SU-DHL-6 (cell line): Measurements from ENCODE around the gene ARHGEF38.
A peak's percentile ranks its signal among the peaks of the same experiment; 100 is the strongest.

Experiments
- H2AFZ ChIP-seq: fragments of 200-600 bp; sonication (generic); 2 replicates; pipeline ENCODE4 v1.6.1; 2014; ENCODE audit warnings: low read depth, mild to moderate bottlenecking, moderate library complexity, mixed read lengths, antibody characterized with exemption, low read length; ENCODE audit not compliant: severe bottlenecking
- H3F3A ChIP-seq: fragments of 200-600 bp; shearing (Covaris generic); 2 replicates; pipeline ENCODE4 v1.6.0; 2016; ENCODE audit warnings: antibody characterized with exemption, mild to moderate bottlenecking; ENCODE audit not compliant: insufficient read depth
- H3K27ac ChIP-seq: fragments of 200-600 bp; sonication (generic); 2 replicates; pipeline ENCODE4 v1.5.1; 2016; ENCODE audit warnings: low read depth, mild to moderate bottlenecking, low read length, moderate library complexity, mixed read lengths
- H3K27me3 ChIP-seq: fragments of 200-600 bp; sonication (generic), shearing (Covaris generic); 2 replicates; pipeline ENCODE4 v1.6.0; 2014; ENCODE audit warnings: mild to moderate bottlenecking, low read length
- H3K36me3 ChIP-seq: fragments of 200-600 bp; sonication (generic); 2 replicates; pipeline ENCODE4 v1.6.1; 2014; ENCODE audit warnings: mild to moderate bottlenecking, low read length, mixed read lengths
- H3K4me2 ChIP-seq: fragments of 300-600, 200-600 bp; shearing (Covaris generic), sonication (generic); 2 replicates; pipeline ENCODE4 v1.6.0; 2014; ENCODE audit warnings: low read length, low read depth, mild to moderate bottlenecking; ENCODE audit not compliant: poor library complexity, severe bottlenecking
- H3K4me3 ChIP-seq: fragments of 200-600 bp; sonication (generic); 2 replicates; pipeline ENCODE4 v1.5.1; 2014; ENCODE audit warnings: antibody characterized with exemption, low read length, mild to moderate bottlenecking, mixed read lengths; ENCODE audit not compliant: insufficient read depth, poor library complexity, severe bottlenecking
- H3K79me2 ChIP-seq: fragments of 200-600 bp; sonication (generic); 2 replicates; pipeline ENCODE4 v1.6.1; 2014; ENCODE audit warnings: mild to moderate bottlenecking, low read length, moderate library complexity; ENCODE audit not compliant: insufficient read depth
- H3K9ac ChIP-seq: fragments of 200-600 bp; sonication (generic); 2 replicates; pipeline ENCODE4 v1.7.0; 2014; ENCODE audit warnings: mild to moderate bottlenecking, low read length
- H3K9me2 ChIP-seq: fragments of 200-600 bp; sonication (generic); replicated peaks from 2 replicates; pipeline ENCODE4 v1.6.1; 2014; ENCODE audit warnings: low read length; ENCODE audit not compliant: insufficient read depth
- H3K9me3 ChIP-seq: fragments of 200-600 bp; sonication (generic); 2 replicates; pipeline ENCODE4 v1.6.1; 2014; ENCODE audit warnings: low read length, mixed read lengths; ENCODE audit not compliant: insufficient read depth
- H4K20me1 ChIP-seq: fragments of 200-600 bp; sonication (generic); 2 replicates; pipeline ENCODE4 v1.6.1; 2014; ENCODE audit warnings: low read depth, mild to moderate bottlenecking, antibody characterized with exemption, low read length, moderate library complexity, mixed read lengths
- EZH2phosphoT487 ChIP-seq: fragments of 200-600 bp; sonication (generic), shearing (Covaris generic); conservative IDR thresholded peaks from 2 replicates; pipeline ENCODE4 v1.6.1; 2018; ENCODE audit warnings: mild to moderate bottlenecking, antibody characterized with exemption, low read length, moderate library complexity, mixed read lengths
- TF ChIP-seq, protein P1 (sequence below): fragments of 200-600 bp; sonication (generic); IDR thresholded peaks from one replicate; pipeline ENCODE4 v1.5.1; 2017; ENCODE audit warnings: antibody characterized with exemption, mild to moderate bottlenecking, low read length, moderate library complexity; ENCODE audit not compliant: insufficient read depth, poor library complexity, severe bottlenecking

ARHGEF38 gene

DNA sequence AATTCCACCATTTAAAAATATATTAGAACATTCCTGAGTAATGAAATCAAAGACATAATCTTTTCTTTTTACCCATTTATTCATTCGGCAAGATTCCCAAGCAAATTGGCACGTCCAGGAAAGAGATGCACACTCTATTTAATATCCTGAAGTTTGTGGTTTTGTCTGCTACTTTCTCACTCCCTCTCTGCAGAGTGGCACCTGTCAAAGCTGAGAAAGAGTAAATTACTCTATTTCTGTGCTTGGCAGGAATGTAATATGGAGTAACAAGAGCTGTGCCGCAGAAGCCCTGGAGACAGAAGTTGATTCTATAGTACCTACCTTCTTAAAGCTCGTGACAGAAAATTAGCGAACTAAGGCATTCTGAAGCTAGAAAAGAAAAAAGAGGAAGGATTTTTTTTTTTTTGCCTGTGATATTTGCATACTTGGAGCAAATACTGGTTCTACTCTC, 161.7 kb downstream of the ARHGEF38 start:
- H3K27me3 ChIP-seq = no peaks in the 10 kb centered on the region
- H4K20me1 ChIP-seq = no peaks in the 10 kb centered on the region
- no peaks in the 10 kb centered on the region for H3F3A ChIP-seq
- H3K79me2 ChIP-seq = peaks cover 15% of the 10 kb centered on the region
- no peak for TF ChIP-seq EZH2phosphoT487
- TF ChIP-seq, protein P1, sequence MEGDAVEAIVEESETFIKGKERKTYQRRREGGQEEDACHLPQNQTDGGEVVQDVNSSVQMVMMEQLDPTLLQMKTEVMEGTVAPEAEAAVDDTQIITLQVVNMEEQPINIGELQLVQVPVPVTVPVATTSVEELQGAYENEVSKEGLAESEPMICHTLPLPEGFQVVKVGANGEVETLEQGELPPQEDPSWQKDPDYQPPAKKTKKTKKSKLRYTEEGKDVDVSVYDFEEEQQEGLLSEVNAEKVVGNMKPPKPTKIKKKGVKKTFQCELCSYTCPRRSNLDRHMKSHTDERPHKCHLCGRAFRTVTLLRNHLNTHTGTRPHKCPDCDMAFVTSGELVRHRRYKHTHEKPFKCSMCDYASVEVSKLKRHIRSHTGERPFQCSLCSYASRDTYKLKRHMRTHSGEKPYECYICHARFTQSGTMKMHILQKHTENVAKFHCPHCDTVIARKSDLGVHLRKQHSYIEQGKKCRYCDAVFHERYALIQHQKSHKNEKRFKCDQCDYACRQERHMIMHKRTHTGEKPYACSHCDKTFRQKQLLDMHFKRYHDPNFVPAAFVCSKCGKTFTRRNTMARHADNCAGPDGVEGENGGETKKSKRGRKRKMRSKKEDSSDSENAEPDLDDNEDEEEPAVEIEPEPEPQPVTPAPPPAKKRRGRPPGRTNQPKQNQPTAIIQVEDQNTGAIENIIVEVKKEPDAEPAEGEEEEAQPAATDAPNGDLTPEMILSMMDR = no peak
- H3K9ac ChIP-seq = peak overlapping the region; percentile 35; the same call in 1 of the 2 replicates
- H3K9me2 ChIP-seq = no peaks in the 10 kb centered on the region
- peak overlapping the region; percentile 40; the same call in 1 of the 2 replicates for H3K27ac ChIP-seq
- peak overlapping the region; percentile 89 for H3K4me2 ChIP-seq
- H3K9me3 ChIP-seq = no peaks in the 10 kb centered on the region
- no peak overlapping the region for H2AFZ ChIP-seq
- peak overlapping the region; percentile 40 for H3K4me3 ChIP-seq
- H3K36me3 ChIP-seq = no peaks in the 10 kb centered on the region

DNA sequence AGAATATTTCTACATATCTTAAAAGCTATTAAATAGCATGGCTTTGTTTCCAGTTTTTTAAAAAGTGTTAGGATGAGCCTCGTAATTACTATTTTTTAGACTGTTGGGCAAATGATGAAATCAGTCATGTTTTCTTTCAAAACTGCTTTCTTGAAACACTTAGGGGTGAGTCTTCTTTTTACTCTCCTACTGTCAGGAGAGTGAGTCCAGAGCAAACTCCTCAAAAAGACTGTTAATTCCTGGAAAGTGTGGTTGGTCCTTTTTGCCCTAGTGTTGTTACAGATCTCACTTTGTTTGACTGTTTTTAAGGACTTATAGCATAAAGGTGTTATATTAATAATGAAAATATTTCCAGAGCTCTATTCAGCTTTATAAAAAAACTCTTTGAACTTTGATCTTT, 162.5 kb downstream of the ARHGEF38 start:
- Histone ChIP-seq H2AFZ (no peak overlapping the region), H3K9ac (0 out of 2 replicates have a peak overlapping the region, but pooled peaks have one; percentile 8), H4K20me1 (no peaks in the 10 kb centered on the region), H3K27ac (peak overlapping the region; percentile 48), H3K9me3 (no peaks in the 10 kb centered on the region), H3K4me3 (no peak overlapping the region), H3K27me3 (no peaks in the 10 kb centered on the region), H3K9me2 (no peaks in the 10 kb centered on the region), H3F3A (no peaks in the 10 kb centered on the region), H3K79me2 (0 out of 2 replicates have a peak, but pooled peaks cover 8% of the 10 kb centered on the region), H3K36me3 (no peaks in the 10 kb centered on the region), H3K4me2 (peak overlapping the region; percentile 89)
- TF ChIP-seq, protein P1 = no peak
- TF ChIP-seq EZH2phosphoT487 = no peak

DNA sequence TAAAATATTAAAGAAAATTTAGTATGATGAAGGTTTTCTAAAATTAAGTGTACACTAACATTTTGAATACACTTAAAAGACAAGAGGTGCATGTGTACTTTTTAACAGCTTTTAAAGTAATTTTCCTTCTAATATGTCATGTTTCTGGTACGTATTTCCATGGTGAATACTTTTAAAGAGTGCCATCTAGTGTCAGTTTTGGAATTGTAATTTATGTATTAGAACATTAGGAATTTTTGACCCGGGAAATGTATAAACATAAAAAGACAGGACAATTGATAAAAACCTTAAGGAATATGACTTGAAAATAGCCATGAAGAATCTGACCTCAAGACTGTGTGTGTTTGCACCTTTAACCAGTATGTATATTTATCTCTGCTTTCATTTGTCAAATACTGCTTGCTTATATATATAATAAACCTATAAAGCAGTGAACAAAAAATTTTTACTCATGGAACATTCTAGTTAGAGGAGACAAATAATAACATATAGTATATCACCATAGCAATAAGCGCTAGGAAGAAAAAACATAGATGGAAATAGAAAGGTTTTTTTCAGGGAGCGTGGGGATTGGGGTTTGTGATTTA, 163.4 kb downstream of the ARHGEF38 start:
- H2AFZ ChIP-seq = no peak overlapping the region
- H4K20me1 ChIP-seq = no peaks in the 10 kb centered on the region
- no peaks in the 10 kb centered on the region for H3K36me3 ChIP-seq
- H3K9me3 ChIP-seq = no peaks in the 10 kb centered on the region
- no peaks in the 10 kb centered on the region for H3F3A ChIP-seq
- TF ChIP-seq EZH2phosphoT487 = no peak
- TF ChIP-seq, protein P1 = no peak
- no peak overlapping the region for H3K27ac ChIP-seq
- no peaks in the 10 kb centered on the region for H3K9me2 ChIP-seq
- H3K9ac ChIP-seq = no peak overlapping the region
- H3K4me2 ChIP-seq = no peak overlapping the region
- no peak overlapping the region for H3K4me3 ChIP-seq
- H3K27me3 ChIP-seq = no peaks in the 10 kb centered on the region
- H3K79me2 ChIP-seq = 0 out of 2 replicates have a peak, but pooled peaks cover 8% of the 10 kb centered on the region
